ENCODE results near the gene DGCR2. TPM values are rescaled to one million over a fixed set of nuclear protein-coding genes. Genes with fewer than 3 reads are reported as not detected.

The DGCR2 gene
- total RNA-seq, 1 experiment from 2014 or later: 42.9 TPM

DNA sequence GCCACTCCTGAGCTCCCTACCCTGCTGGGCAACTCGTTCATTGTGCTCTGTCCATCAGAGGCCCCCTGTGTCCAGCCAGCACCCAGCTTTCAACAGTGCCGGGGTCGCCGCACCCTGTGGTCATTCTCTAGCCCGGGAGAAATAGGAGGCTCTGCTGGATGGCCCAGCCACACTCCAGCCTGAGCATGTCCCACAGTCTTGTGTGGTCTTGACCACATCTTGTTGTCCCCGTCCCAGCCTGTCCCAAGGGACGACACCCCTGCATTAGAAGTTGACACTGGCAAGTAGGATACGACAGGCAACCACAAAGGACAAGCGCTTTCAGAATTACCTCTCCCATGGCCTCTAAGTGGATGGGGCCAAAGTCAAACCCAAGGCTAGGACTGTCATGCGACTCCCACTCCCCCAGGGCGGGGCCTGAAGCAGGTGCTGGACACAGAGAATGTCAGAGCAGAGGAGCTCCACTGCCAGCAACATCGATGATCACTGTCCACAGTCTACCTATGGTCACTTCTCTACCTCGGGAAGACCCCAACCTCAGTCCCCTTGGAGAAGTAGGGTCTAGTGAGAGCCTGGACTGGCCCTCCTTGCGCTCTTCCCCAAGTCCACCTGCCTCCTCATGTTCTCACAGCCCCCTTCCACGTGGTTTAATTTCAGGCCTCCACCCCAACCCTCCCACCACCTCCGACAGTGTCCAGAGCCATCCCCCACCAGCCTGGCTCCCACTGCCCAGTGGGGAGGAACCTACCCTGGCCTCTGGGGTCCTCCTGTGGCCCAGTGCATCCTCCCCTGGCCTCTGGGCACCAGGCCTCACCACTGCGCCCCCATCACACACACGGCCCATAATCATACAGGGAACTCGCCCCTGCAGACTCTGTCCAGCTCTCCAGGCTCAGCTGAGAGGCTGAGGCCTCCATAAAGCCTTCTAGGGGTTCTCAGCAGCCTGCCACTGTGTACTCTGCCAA lies 4.4 kb upstream of the DGCR2 start:
- Histone ChIP-seq H2AFZ (ENCODE audit: low read depth, low read length, poor library complexity, severe bottlenecking) (no peak overlapping the region), H3K36me3 (ENCODE audit: control insufficient read depth in 1 of 2, insufficient read depth in 2 of 2, low read length in 2 of 2) (no peaks in the 10 kb centered on the region), H3K79me2 (ENCODE audit: insufficient read depth, low read length) (peaks cover 6% of the 10 kb centered on the region), H3K4me3 (replicated peaks in 1 of 2; ENCODE audit: low read depth in 1 of 2, low read length in 2 of 2) (no peak overlapping the region), H3K4me2 (ENCODE audit: low read length) (no peak overlapping the region), H3K27me3 (ENCODE audit: insufficient read depth, low read length) (no peaks in the 10 kb centered on the region), H3K9me2 (ENCODE audit: insufficient read depth) (no peaks in the 10 kb centered on the region), H3K27ac (ENCODE audit: low read depth, low read length) (no peak overlapping the region), H3K9ac (ENCODE audit: low read length) (no peak overlapping the region), H3K4me1 (ENCODE audit: control insufficient read depth in 1 of 2, insufficient read depth in 2 of 2, low read length in 2 of 2) (peaks cover 0 to 8% of the 10 kb centered on the region in 2 experiments; a peak in 2 of 4 replicates), H3K9me3 (ENCODE audit: control insufficient read depth in 1 of 2, insufficient read depth in 1 of 2, low read depth in 1 of 2, low read length in 2 of 2) (no peaks in the 10 kb centered on the region), H4K20me1 (ENCODE audit: insufficient read depth) (no peaks in the 10 kb centered on the region)
- ChIA-PET CTCF (interaction anchor here (1.0 to 1.6 kb wide), 2 partner anchors 9 to 18 kb away, joined by 3 to 4 read pairs (median 4); partner anchors contain the start of gene ESS2), RAD21 (ENCODE audit: low non-redundant PET in 1 of 2, low total read pairs in 2 of 2, uncharacterized antibody in 2 of 2, unreplicated experiment in 2 of 2) (no interaction called here), POLR2A (no interaction called here)
- BruUV-seq (replicated peaks): no TSS peak
- TF ChIP-seq POLR2A (IDR thresholded peaks at IDR 0.05; ENCODE audit: borderline replicate concordance, extremely low read depth, insufficient read depth, insufficient read length) (no peak), ZFX (IDR thresholded peaks at IDR 0.05) (no peak), MAX (IDR thresholded peaks at IDR 0.05) (no peak), ZNF274 (IDR thresholded peaks at IDR 0.05; ENCODE audit: low read depth, low read length) (no peak), ATF3 (IDR thresholded peaks at IDR 0.05) (no peak)
- ATAC-seq: no peak
- intact Hi-C loops (cut with micrococcal nuclease): no loop called here
- DNase-seq (ENCODE audit: low read depth, low spot score): no peak

- BruUV-seq (replicated peaks): no TSS peak
- H3K9me3 ChIP-seq (ENCODE audit: control insufficient read depth in 1 of 2, insufficient read depth in 1 of 2, low read depth in 1 of 2, low read length in 2 of 2): no peaks in the 10 kb centered on the region
- no peak overlapping the region for H2AFZ ChIP-seq (ENCODE audit: low read depth, low read length, poor library complexity, severe bottlenecking)
- H3K4me1 ChIP-seq (ENCODE audit: control insufficient read depth in 1 of 2, insufficient read depth in 2 of 2, low read length in 2 of 2): peaks cover 5 to 15% of the 10 kb centered on the region in 2 experiments
- H3K36me3 ChIP-seq (ENCODE audit: control insufficient read depth in 1 of 2, insufficient read depth in 2 of 2, low read length in 2 of 2): no peaks in the 10 kb centered on the region
- no peak overlapping the region for H3K4me2 ChIP-seq (ENCODE audit: low read length)
- no peaks in the 10 kb centered on the region for H3K27me3 ChIP-seq (ENCODE audit: insufficient read depth, low read length)
- POLR2A ChIA-PET: no interaction called here
- intact Hi-C loops (cut with micrococcal nuclease): no loop called here
- H3K27ac ChIP-seq (ENCODE audit: low read depth, low read length): no peak overlapping the region
- no peak overlapping the region for H3K4me3 ChIP-seq (replicated peaks in 1 of 2; ENCODE audit: low read depth in 1 of 2, low read length in 2 of 2)
- no peaks in the 10 kb centered on the region for H3K9me2 ChIP-seq (ENCODE audit: insufficient read depth)
- ATAC-seq: no peak
- no peak for DNase-seq (ENCODE audit: low read depth, low spot score)
- RAD21 ChIA-PET (ENCODE audit: low non-redundant PET in 1 of 2, low total read pairs in 2 of 2, uncharacterized antibody in 2 of 2, unreplicated experiment in 2 of 2): no interaction called here
- peaks cover 15% of the 10 kb centered on the region for H3K79me2 ChIP-seq (ENCODE audit: insufficient read depth, low read length)
- CTCF ChIA-PET: interaction anchor here (1.3 kb wide), 1 partner anchor 19 kb away, joined by 3 read pairs; the partner anchor contains the start of gene ESS2
- no peaks in the 10 kb centered on the region for H4K20me1 ChIP-seq (ENCODE audit: insufficient read depth)
- TF ChIP-seq SIN3A (IDR thresholded peaks at IDR 0.05; ENCODE audit: low read depth): no peak
- no peak for TF ChIP-seq REST (IDR thresholded peaks at IDR 0.05; ENCODE audit: low read depth)
- no peak for TF ChIP-seq EGR1 (IDR thresholded peaks at IDR 0.05; ENCODE audit: low read depth)
- no peak for TF ChIP-seq CEBPB (IDR thresholded peaks at IDR 0.05; ENCODE audit: low read depth)
- no peak overlapping the region for H3K9ac ChIP-seq (ENCODE audit: low read length)
Observed at GRCh38 chr22:19125474-19126308, 3.5 kb upstream of the DGCR2 start.
